Measurements from ENCODE around the gene TWIST1.

TWIST1 gene

DNA sequence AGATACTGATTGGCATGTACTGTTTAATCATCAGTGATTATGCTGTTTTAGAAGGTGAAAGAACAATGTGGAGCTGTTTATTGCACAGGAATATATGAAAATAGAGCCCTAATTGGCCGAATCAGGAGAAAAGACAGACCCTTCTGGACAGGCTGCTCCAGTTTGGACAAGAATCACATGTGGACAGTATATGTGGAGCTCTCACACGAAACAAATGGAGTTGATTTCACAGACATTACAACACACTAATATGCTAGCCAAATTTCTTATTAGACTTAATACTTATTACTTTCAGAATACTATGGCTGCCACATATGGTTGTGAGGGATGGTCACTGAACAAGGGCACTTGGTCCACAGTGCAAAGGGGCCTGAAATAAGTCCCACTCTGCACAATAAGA, 15.5 kb downstream of the TWIST1 start:
- no peak overlapping the region for H3K4me2 ChIP-seq (ENCODE audit: low read length)
- no peak overlapping the region for H2AFZ ChIP-seq (ENCODE audit: low read depth, low read length)
- H3K27ac ChIP-seq (ENCODE audit: low read length), result no peak overlapping the region
- no peak overlapping the region for H3K9ac ChIP-seq (ENCODE audit: low read length)
- H4K20me1 ChIP-seq (ENCODE audit: insufficient read depth, low read length), result no peaks in the 10 kb centered on the region
- H3K9me3 ChIP-seq (ENCODE audit: insufficient read depth, low read length), result no peaks in the 10 kb centered on the region
- H3K4me3 ChIP-seq (ENCODE audit: low read length), result no peak overlapping the region
- H3K36me3 ChIP-seq (replicated peaks; ENCODE audit: low read depth, low read length), result no peaks in the 10 kb centered on the region
- H3K79me2 ChIP-seq (ENCODE audit: low read length), result no peaks in the 10 kb centered on the region
- TF ChIP-seq, protein P1, sequence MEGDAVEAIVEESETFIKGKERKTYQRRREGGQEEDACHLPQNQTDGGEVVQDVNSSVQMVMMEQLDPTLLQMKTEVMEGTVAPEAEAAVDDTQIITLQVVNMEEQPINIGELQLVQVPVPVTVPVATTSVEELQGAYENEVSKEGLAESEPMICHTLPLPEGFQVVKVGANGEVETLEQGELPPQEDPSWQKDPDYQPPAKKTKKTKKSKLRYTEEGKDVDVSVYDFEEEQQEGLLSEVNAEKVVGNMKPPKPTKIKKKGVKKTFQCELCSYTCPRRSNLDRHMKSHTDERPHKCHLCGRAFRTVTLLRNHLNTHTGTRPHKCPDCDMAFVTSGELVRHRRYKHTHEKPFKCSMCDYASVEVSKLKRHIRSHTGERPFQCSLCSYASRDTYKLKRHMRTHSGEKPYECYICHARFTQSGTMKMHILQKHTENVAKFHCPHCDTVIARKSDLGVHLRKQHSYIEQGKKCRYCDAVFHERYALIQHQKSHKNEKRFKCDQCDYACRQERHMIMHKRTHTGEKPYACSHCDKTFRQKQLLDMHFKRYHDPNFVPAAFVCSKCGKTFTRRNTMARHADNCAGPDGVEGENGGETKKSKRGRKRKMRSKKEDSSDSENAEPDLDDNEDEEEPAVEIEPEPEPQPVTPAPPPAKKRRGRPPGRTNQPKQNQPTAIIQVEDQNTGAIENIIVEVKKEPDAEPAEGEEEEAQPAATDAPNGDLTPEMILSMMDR (IDR thresholded peaks at IDR 0.05; ENCODE audit: low read depth, low read length), result no peak
- TF ChIP-seq EZH2phosphoT487 (IDR thresholded peaks at IDR 0.05; ENCODE audit: low read depth), result no peak
- H3K27me3 ChIP-seq (ENCODE audit: low read depth, low read length), result no peaks in the 10 kb centered on the region
- peaks cover 6% of the 10 kb centered on the region; the same call in 1 of the 2 replicates for H3K4me1 ChIP-seq (ENCODE audit: low read length)

DNA sequence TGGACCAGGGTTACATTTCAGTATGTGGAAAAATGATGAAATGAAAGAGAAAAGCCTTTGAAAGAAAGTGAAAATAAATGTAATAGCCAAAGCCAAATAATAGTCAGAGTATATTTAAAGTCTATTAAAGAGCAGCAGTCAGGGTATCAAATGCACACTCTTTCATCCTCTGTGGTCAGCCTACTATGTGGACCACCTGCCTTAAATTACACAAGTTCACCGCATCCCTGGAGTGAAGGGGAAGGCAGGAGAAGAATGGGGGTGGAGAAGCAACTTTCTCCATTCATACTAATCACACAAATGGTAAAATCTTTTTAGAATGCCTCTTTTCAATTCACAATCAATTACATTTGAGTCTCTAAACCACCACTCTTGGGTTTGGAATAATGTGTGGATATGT, 16.0 kb downstream of the TWIST1 start:
- peaks cover 6% of the 10 kb centered on the region; the same call in 1 of the 2 replicates for H3K4me1 ChIP-seq (ENCODE audit: low read length)
- no peak overlapping the region for H3K4me3 ChIP-seq (ENCODE audit: low read length)
- no peaks in the 10 kb centered on the region for H3K9me3 ChIP-seq (ENCODE audit: insufficient read depth, low read length)
- H3K36me3 ChIP-seq (replicated peaks; ENCODE audit: low read depth, low read length), result no peaks in the 10 kb centered on the region
- H3K4me2 ChIP-seq (ENCODE audit: low read length), result no peak overlapping the region
- no peak overlapping the region for H2AFZ ChIP-seq (ENCODE audit: low read depth, low read length)
- H3K9ac ChIP-seq (ENCODE audit: low read length), result no peak overlapping the region
- no peaks in the 10 kb centered on the region for H4K20me1 ChIP-seq (ENCODE audit: insufficient read depth, low read length)
- no peaks in the 10 kb centered on the region for H3K79me2 ChIP-seq (ENCODE audit: low read length)
- no peak overlapping the region for H3K27ac ChIP-seq (ENCODE audit: low read length)
- H3K27me3 ChIP-seq (ENCODE audit: low read depth, low read length), result no peaks in the 10 kb centered on the region
- TF ChIP-seq, protein P1 (IDR thresholded peaks at IDR 0.05; ENCODE audit: low read depth, low read length), result no peak
- TF ChIP-seq EZH2phosphoT487 (IDR thresholded peaks at IDR 0.05; ENCODE audit: low read depth), result no peak

DNA sequence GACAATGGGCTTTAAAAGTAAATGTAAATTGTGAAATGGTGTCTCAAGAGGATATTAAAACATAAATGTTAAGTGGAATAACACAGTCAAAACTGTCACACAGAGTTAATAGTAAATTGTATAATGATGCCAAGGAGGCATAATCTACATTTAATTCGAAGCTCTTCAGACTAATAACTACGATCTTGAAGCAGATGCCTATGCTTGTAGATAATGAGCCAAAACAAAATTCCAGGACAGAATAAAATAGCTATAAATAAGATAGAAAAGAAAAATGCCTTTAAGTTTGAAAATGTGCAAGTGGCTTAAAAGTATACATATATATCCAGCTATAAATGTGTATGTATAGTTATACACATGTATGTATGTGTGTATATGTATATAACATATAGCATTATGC, 17.5 kb downstream of the TWIST1 start:
- no peak overlapping the region for H2AFZ ChIP-seq (ENCODE audit: low read depth, low read length)
- no peaks in the 10 kb centered on the region for H3K9me3 ChIP-seq (ENCODE audit: insufficient read depth, low read length)
- H3K27ac ChIP-seq (ENCODE audit: low read length), result no peak overlapping the region
- H3K79me2 ChIP-seq (ENCODE audit: low read length), result no peaks in the 10 kb centered on the region
- H3K4me2 ChIP-seq (ENCODE audit: low read length), result no peak overlapping the region
- H4K20me1 ChIP-seq (ENCODE audit: insufficient read depth, low read length), result no peaks in the 10 kb centered on the region
- no peak overlapping the region for H3K9ac ChIP-seq (ENCODE audit: low read length)
- no peaks in the 10 kb centered on the region for H3K36me3 ChIP-seq (replicated peaks; ENCODE audit: low read depth, low read length)
- TF ChIP-seq, protein P1 (IDR thresholded peaks at IDR 0.05; ENCODE audit: low read depth, low read length), result no peak
- TF ChIP-seq EZH2phosphoT487 (IDR thresholded peaks at IDR 0.05; ENCODE audit: low read depth), result no peak
- H3K4me1 ChIP-seq (ENCODE audit: low read length), result peaks cover 5% of the 10 kb centered on the region; the same call in 1 of the 2 replicates
- no peaks in the 10 kb centered on the region for H3K27me3 ChIP-seq (ENCODE audit: low read depth, low read length)
- no peak overlapping the region for H3K4me3 ChIP-seq (ENCODE audit: low read length)

DNA sequence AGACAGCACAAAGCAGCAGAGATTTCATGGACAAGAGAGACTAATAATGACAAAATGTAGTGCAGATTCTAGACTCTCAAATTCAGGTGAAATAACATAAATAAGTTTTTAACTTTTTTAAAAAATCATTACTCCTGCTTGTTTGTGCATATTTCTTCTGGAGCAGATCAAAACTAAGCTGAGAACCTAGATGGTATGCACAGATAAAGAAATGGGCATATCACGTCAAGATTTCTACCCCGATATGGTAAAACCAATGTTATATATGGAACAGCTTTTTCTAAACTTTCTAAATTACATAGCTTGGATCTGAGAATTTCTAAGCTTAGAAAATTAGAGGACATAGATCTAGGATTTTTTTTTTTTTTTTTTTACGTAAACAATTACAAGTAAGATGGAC, 18.2 kb downstream of the TWIST1 start:
- Histone ChIP-seq H3K27me3 (ENCODE audit: low read depth, low read length) (no peaks in the 10 kb centered on the region), H4K20me1 (ENCODE audit: insufficient read depth, low read length) (no peaks in the 10 kb centered on the region), H2AFZ (ENCODE audit: low read depth, low read length) (no peak overlapping the region), H3K4me2 (ENCODE audit: low read length) (no peak overlapping the region), H3K36me3 (replicated peaks; ENCODE audit: low read depth, low read length) (no peaks in the 10 kb centered on the region), H3K27ac (ENCODE audit: low read length) (no peak overlapping the region), H3K9me3 (ENCODE audit: insufficient read depth, low read length) (no peaks in the 10 kb centered on the region), H3K79me2 (ENCODE audit: low read length) (no peaks in the 10 kb centered on the region), H3K4me3 (ENCODE audit: low read length) (no peak overlapping the region), H3K9ac (ENCODE audit: low read length) (no peak overlapping the region), H3K4me1 (ENCODE audit: low read length) (no peaks in the 10 kb centered on the region)
- TF ChIP-seq, protein P1 (IDR thresholded peaks at IDR 0.05; ENCODE audit: low read depth, low read length), result no peak
- TF ChIP-seq EZH2phosphoT487 (IDR thresholded peaks at IDR 0.05; ENCODE audit: low read depth), result no peak
